Psoas muscle (tissue), 8 donors: ENCODE results near the gene ENPEP. TPM values are rescaled to one million over a fixed set of nuclear protein-coding genes. Genes with fewer than 3 reads are reported as not detected.
A peak's percentile ranks its signal among the peaks of the same experiment; 100 is the strongest.

Experiments
- ATAC-seq, 4 donors: fragments of 200-7000 bp; cut with Tn5 transposase; one replicate each; pipeline ENCODE4 v1.9.1; 2020; ENCODE audit warnings: moderate library complexity in 3 of 4, mild to moderate bottlenecking in 2 of 4
- DNase-seq, 2 donors: peaks; one replicate each; pipeline ENCODE4 v3.0.0-alpha.2; 2020
- H3K27ac ChIP-seq: fragments of 200-600 bp; one replicate; pipeline ENCODE4 v1.8.0; 2022
- H3K27me3 ChIP-seq, 3 donors: fragments of 200-600 bp in 1 of 3; one replicate each; pipeline versions ENCODE4 v1.6.1 to v1.8.0; 2013 to 2022; ENCODE audit warnings: low read length in 2 of 3, mild to moderate bottlenecking in 2 of 3, moderate library complexity in 1 of 3; ENCODE audit not compliant: insufficient read depth in 3 of 3
- H3K36me3 ChIP-seq, 2 donors: fragments of 200-600 bp in 1 of 2; one replicate each; pipeline versions ENCODE4 v1.6.1 to v1.8.0; 2013 to 2022; ENCODE audit warnings: low read depth in 1 of 2, mild to moderate bottlenecking in 1 of 2, moderate library complexity in 1 of 2; ENCODE audit not compliant: insufficient read depth in 1 of 2
- H3K4me1 ChIP-seq: fragments of 200-600 bp; one replicate; pipeline ENCODE4 v1.8.0; 2022
- H3K4me3 ChIP-seq: fragments of 200-600 bp; one replicate; pipeline ENCODE4 v1.8.0; 2022; ENCODE audit warnings: mild to moderate bottlenecking
- H3K9me3 ChIP-seq: fragments of 200-600 bp; one replicate; pipeline ENCODE4 v1.8.0; 2022
- WGBS, 3 donors: extraction: QIAGEN DNeasy Blood & Tissue Kit; methylation state at CpG; one replicate each; pipeline versions ENCODE4 v1.1.6 to v1.1.7; 2013; 5-methylcytosine and 5-hydroxymethylcytosine counted together
- intact Hi-C, 2 donors: fragments of 100-400 bp; cut with DNase I; formaldehyde crosslinking; loops; one replicate each; pipeline versions ENCODE4 v1.11.0 to v1.14.2; 2022
- polyA plus RNA-seq, 3 donors: library from polyadenylated mRNA; stranded (reverse); fragments of 200-250 nt; gene quantifications; one replicate each; pipeline ENCODE4 v1.2.3, GENCODE V29; 2013
- total RNA-seq, 4 donors: library from RNA; stranded (reverse); fragmentation: NEBNext Ultra II Directional in 2 of 4; extraction: Animal tissue kit (Norgen Biotek cat#: 25700) in 2 of 4; gene quantifications; one replicate each; pipeline versions ENCODE4 v1.2.1 to v1.2.4, GENCODE V29; 2021 to 2023
- TF ChIP-seq, protein P1 (sequence below): fragments of 200-600 bp; IDR thresholded peaks from one replicate; pipeline ENCODE4 v1.8.0; 2022; ENCODE audit warnings: antibody characterized with exemption
- donor health status: healthy with polysubstance abuse.
- donor health status: DM: no; HTN: no; CAD: no; lungs with moderate emphysema.
- donor health status: Bipolar disorder and iron deficiency.
- donor health status: healthy.
- donor health status: DM: yes; HTN: yes; CAD: no.
- donor health status: DM: no; HTN: no; CAD: no.
- donor health status: DM: no; HTN: no; CAD: no.
- donor health status: DM: yes; HTN: yes; CAD: no.

ENPEP gene
- total and polyA plus RNA-seq, 7 donors = 0.75 to 4.3 (median 1.4) TPM

DNA sequence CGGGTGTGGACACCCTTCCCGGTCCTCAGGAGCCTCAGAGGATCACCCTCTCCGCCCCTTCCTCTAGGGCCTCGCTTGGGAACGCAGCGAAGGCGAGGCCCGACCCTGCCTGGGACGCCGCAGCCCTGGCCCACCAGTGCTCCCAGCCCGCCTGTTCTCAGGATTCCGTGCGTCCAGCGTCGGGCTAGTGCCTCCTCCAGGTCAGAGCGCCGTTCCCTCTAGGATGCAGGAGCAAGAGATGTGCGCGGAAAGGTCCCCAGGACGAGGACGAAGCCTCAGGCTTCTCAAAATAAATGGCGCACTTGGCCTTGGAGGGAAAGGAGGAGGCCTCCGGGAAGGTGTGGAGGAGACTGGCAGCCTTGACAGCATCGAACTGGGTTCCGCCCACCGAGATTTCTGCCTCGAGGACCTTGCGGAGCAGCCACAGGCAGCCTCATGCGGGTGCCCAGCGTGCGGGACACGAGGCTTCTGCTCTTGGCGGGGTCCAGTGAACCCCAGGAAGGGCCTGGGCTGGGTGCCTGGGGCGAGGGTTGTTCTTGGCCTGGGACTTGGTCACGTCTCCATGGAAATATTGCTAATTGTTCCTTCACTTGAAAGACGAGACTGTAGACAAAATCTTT lies 111.8 kb downstream of the ENPEP start:
- DNase-seq (no peak), ATAC-seq (no peak)
- WGBS, 3 donors = 94 to 96% (median 95%) methylated on average over 36 of the region's 36 CpGs

DNA sequence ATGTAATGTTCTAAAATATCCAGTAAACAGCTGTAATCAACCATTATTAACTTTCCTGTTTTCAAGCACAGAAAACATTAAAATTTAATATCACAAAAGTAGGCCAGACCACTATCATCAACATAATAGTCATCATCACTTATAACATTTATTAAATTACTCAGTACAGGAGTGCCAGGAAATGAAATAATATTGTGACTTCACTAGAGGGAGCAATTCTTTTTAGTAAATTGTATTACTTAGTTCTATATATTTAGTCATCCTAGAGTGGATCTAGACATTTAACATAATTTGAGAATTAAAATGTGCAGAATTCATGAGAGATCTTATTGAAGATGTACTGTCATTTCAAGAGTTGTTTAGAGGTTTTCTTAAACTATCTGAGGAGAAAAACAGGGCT lies 113.3 kb downstream of the ENPEP start:
- intact Hi-C loops = loop anchor here in 1 of 2 donors (5.0 kb wide), 1 partner anchor 47 kb away; no protein-coding TSS in a partner anchor

More for the DNA sequence above, 111.8 kb downstream of the ENPEP start:
- TF ChIP-seq, protein P1, sequence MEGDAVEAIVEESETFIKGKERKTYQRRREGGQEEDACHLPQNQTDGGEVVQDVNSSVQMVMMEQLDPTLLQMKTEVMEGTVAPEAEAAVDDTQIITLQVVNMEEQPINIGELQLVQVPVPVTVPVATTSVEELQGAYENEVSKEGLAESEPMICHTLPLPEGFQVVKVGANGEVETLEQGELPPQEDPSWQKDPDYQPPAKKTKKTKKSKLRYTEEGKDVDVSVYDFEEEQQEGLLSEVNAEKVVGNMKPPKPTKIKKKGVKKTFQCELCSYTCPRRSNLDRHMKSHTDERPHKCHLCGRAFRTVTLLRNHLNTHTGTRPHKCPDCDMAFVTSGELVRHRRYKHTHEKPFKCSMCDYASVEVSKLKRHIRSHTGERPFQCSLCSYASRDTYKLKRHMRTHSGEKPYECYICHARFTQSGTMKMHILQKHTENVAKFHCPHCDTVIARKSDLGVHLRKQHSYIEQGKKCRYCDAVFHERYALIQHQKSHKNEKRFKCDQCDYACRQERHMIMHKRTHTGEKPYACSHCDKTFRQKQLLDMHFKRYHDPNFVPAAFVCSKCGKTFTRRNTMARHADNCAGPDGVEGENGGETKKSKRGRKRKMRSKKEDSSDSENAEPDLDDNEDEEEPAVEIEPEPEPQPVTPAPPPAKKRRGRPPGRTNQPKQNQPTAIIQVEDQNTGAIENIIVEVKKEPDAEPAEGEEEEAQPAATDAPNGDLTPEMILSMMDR = no peak
- no peaks in the 10 kb centered on the region for H3K36me3 ChIP-seq
- no peak overlapping the region for H3K4me3 ChIP-seq
- H3K4me1 ChIP-seq = no peaks in the 10 kb centered on the region
- intact Hi-C loops = loop anchor here in 1 of 2 donors (5.0 kb wide), 1 partner anchor 45 kb away; no protein-coding TSS in a partner anchor
- H3K27me3 ChIP-seq = no peaks in the 10 kb centered on the region
- no peaks in the 10 kb centered on the region for H3K9me3 ChIP-seq
- H3K27ac ChIP-seq = no peak overlapping the region

DNA sequence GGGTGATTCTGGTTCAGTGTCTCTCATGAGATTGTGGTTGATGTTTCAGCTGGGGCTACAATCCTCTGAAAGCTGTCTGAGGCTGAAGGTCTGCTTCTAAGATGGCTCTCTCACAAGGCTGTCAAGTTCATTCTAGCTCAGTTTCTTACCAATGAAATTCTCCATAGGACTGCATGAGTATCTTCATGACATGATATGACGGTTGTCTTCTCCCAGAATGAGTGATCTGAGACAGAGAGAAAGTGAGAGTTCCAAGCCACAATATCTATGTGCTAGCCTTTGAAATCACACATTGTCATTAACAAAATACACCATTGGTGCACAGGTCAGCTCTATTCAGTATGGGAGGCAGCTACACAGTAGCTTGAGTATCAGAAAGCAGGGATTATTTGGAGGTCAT lies 119.6 kb downstream of the ENPEP start:
- H3K4me3 ChIP-seq = no peak overlapping the region
- DNase-seq (no peak), ATAC-seq (no peak)
- no peaks in the 10 kb centered on the region for H3K9me3 ChIP-seq
- H3K4me1 ChIP-seq = no peaks in the 10 kb centered on the region
- intact Hi-C loops = no loop called here
- H3K36me3 ChIP-seq = no peaks in the 10 kb centered on the region
- WGBS, 3 donors = 89 to 97% (median 96%) methylated on average over 1 of the region's 1 CpG
- peaks cover 0 to 3% (median 0%) of the 10 kb centered on the region in 3 donors for H3K27me3 ChIP-seq
- no peak overlapping the region for H3K27ac ChIP-seq
- TF ChIP-seq, protein P1 = no peak

More for the DNA sequence above, 113.3 kb downstream of the ENPEP start:
- TF ChIP-seq, protein P1 = peak; percentile 15
- no peaks in the 10 kb centered on the region for H3K9me3 ChIP-seq
- H3K27me3 ChIP-seq = no peaks in the 10 kb centered on the region
- peak in 2 of 4 donors; percentile 35 to 63 for ATAC-seq
- no peaks in the 10 kb centered on the region for H3K4me1 ChIP-seq
- no peak for DNase-seq
- H3K27ac ChIP-seq = no peak overlapping the region
- no peak overlapping the region for H3K4me3 ChIP-seq
- H3K36me3 ChIP-seq = no peaks in the 10 kb centered on the region

DNA sequence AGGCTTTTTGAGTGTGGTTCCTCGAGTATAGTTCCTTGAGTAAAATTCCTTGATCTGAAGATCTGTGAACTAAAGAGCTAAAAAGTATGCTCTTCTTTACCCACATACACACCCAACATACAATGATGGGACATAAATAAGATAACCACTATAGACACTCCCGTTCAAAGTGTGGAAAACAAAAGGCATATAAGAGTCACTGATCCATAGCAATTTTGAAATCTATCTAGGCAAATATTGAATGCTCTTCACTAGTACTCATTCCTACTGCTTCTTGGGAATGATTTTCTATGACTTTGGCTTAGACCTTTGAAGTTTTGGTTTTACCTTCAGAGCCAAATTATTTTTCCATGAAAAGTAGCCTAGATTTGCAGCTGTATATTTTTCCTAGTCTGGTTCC lies 120.5 kb downstream of the ENPEP start:
- 91 to 95% (median 93%) methylated on average over 2 of the region's 2 CpGs for WGBS, 3 donors
- Histone ChIP-seq H3K4me3 (no peak overlapping the region), H3K9me3 (no peaks in the 10 kb centered on the region), H3K36me3 (no peaks in the 10 kb centered on the region), H3K27ac (no peak overlapping the region), H3K27me3 (peaks cover 0 to 3% (median 0%) of the 10 kb centered on the region in 3 donors), H3K4me1 (no peaks in the 10 kb centered on the region)
- intact Hi-C loops = no loop called here
- DNase-seq (no peak), ATAC-seq (no peak)
- TF ChIP-seq, protein P1 = no peak

DNA sequence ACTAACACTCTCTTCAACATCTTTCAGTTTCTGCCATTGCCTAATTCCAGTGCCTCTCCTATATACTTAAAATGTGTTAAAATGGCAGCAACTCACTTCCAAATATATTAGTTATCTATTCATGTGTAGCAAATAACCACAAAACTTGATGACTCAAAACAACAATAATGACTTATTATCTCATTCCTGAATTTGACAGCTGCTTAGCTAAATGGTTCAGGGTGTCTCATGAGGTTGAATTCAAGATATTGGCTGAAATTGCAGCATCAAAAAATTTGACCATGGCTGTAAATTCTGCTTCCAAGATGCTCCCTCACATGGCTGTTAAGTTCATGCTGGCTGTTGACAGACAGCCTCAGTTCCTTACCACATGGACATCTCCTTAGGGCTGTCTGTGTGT lies 121.6 kb downstream of the ENPEP start:
- TF ChIP-seq, protein P1 = no peak
- no peaks in the 10 kb centered on the region for H3K4me1 ChIP-seq

More for the DNA sequence above, 121.6 kb downstream of the ENPEP start:
- Histone ChIP-seq H3K27ac (no peak overlapping the region), H3K27me3 (peaks cover 0 to 3% (median 0%) of the 10 kb centered on the region in 3 donors), H3K9me3 (no peaks in the 10 kb centered on the region), H3K36me3 (no peaks in the 10 kb centered on the region), H3K4me3 (no peak overlapping the region)
- DNase-seq (no peak), ATAC-seq (no peak)
- intact Hi-C loops = no loop called here
